Vagina (tissue), 2 donors: ENCODE data around the gene URB1. TPM values are rescaled to one million over a fixed set of nuclear protein-coding genes. Genes with fewer than 3 reads are reported as not detected.

Source experiments
- DNase-seq, 2 donors: peaks; one replicate each; pipeline ENCODE4 v3.0.0-alpha.2; 2017; ENCODE audit errors: extremely low spot score in 2 of 2
- H3K27ac ChIP-seq: fragments of 200-600 bp; sonication (generic); one replicate; pipeline ENCODE4 v1.5.1; 2019
- H3K27me3 ChIP-seq: fragments of 200-600 bp; sonication (generic); one replicate; pipeline ENCODE4 v1.5.1; 2019
- H3K36me3 ChIP-seq, 2 donors: fragments of 200-600 bp; sonication (generic); one replicate each; pipeline ENCODE4 v1.5.1; 2017 to 2019
- H3K4me1 ChIP-seq: fragments of 200-600 bp; sonication (generic); one replicate; pipeline ENCODE4 v1.5.1; 2019
- H3K4me3 ChIP-seq, 2 donors: fragments of 200-600 bp; sonication (generic); 1 replicate in 1 of 2; 2 replicates in 1 of 2; pipeline ENCODE4 v1.5.1; 2016 to 2019
- H3K9me3 ChIP-seq: fragments of 200-600 bp; sonication (generic); one replicate; pipeline ENCODE4 v1.5.1; 2019
- CTCF ChIP-seq, 3 experiments: fragments of 450-650 bp in 2 of 3; fragments of 200-600 bp in 1 of 3; sonication (generic) in 1 of 3; IDR thresholded peaks; one replicate each; pipeline ENCODE4 v1.5.1; 2017 to 2019; ENCODE audit warnings: antibody characterized with exemption in 3 of 3, mild to moderate bottlenecking in 2 of 3, moderate library complexity in 2 of 3
- POLR2A ChIP-seq, 2 donors: fragments of 450-650 bp; IDR thresholded peaks; one replicate each; pipeline ENCODE4 v1.6.1; 2017; ENCODE audit warnings: antibody characterized with exemption in 2 of 2, mild to moderate bottlenecking in 2 of 2, moderate library complexity in 2 of 2
- POLR2AphosphoS5 ChIP-seq, 2 donors: sonication (generic); formaldehyde crosslinking; IDR thresholded peaks; one replicate each; pipeline ENCODE4 v1.9.0; 2017; ENCODE audit warnings: antibody characterized with exemption in 2 of 2, mild to moderate bottlenecking in 2 of 2, low read depth in 1 of 2; ENCODE audit not compliant: insufficient read depth in 1 of 2
- intact Hi-C: fragments of 100-400 bp; cut with DNase I; formaldehyde crosslinking; loops from one replicate; pipeline ENCODE4 v1.15.1; 2023
- total RNA-seq: library from RNA; depleted of rRNA; stranded (reverse); fragments of >200 nt; gene quantifications from one replicate; pipeline ENCODE4 v1.2.3, GENCODE V29; 2016

Gene URB1
- total RNA-seq, 1 donor from 2014 or later = 23.8 TPM

GRCh38 chr21:32422064-32422463 lies 29.3 kb upstream of the URB1 start:
- Histone ChIP-seq H3K27ac (no peak overlapping the region), H3K9me3 (no peaks in the 10 kb centered on the region), H3K4me1 (peaks cover 55% of the 10 kb centered on the region), H3K27me3 (no peaks in the 10 kb centered on the region), H3K36me3 (no peaks in the 10 kb centered on the region), H3K4me3 (no peak overlapping the region)
- TF ChIP-seq POLR2AphosphoS5 (IDR thresholded peaks at IDR 0.05; ENCODE audit: insufficient read depth in 1 of 2, low read depth in 1 of 2) = no peak
- no peak for TF ChIP-seq CTCF (IDR thresholded peaks at IDR 0.05)
- no peak for TF ChIP-seq POLR2A (IDR thresholded peaks at IDR 0.05)
- intact Hi-C loops = no loop called here
- no peak for DNase-seq

- Histone ChIP-seq H3K4me1 (peaks cover 52% of the 10 kb centered on the region), H3K36me3 (no peaks in the 10 kb centered on the region), H3K4me3 (no peak overlapping the region), H3K27ac (no peak overlapping the region), H3K9me3 (no peaks in the 10 kb centered on the region), H3K27me3 (no peaks in the 10 kb centered on the region)
- no peak for DNase-seq
- TF ChIP-seq POLR2A (IDR thresholded peaks at IDR 0.05) = no peak
- TF ChIP-seq POLR2AphosphoS5 (IDR thresholded peaks at IDR 0.05; ENCODE audit: insufficient read depth in 1 of 2, low read depth in 1 of 2) = no peak
- no peak for TF ChIP-seq CTCF (IDR thresholded peaks at IDR 0.05)
- intact Hi-C loops = no loop called here
Observed at GRCh38 chr21:32418146-32418545, 25.3 kb upstream of the URB1 start.

- Histone ChIP-seq H3K27me3 (no peaks in the 10 kb centered on the region), H3K27ac (peak overlapping the region; percentile 99), H3K36me3 (no peaks in the 10 kb centered on the region), H3K9me3 (no peaks in the 10 kb centered on the region), H3K4me1 (peaks cover 58% of the 10 kb centered on the region), H3K4me3 (peak overlapping the region; percentile 67 to 83)
- intact Hi-C loops = no loop called here
- DNase-seq = no peak
- no peak for TF ChIP-seq CTCF (IDR thresholded peaks at IDR 0.05)
- TF ChIP-seq POLR2A (IDR thresholded peaks at IDR 0.05) = no peak
- TF ChIP-seq POLR2AphosphoS5 (IDR thresholded peaks at IDR 0.05; ENCODE audit: insufficient read depth in 1 of 2, low read depth in 1 of 2) = no peak
Observed at GRCh38 chr21:32415451-32416398, 22.9 kb upstream of the URB1 start.

- peaks cover 65% of the 10 kb centered on the region for H3K4me1 ChIP-seq
- peak overlapping the region; percentile 99 for H3K27ac ChIP-seq
- H3K4me3 ChIP-seq = peak overlapping the region; percentile 67 to 83
- H3K36me3 ChIP-seq = no peaks in the 10 kb centered on the region
- no peak for DNase-seq
- intact Hi-C loops = loop anchor here (5.0 kb wide), 2 partner anchors 108 to 153 kb away; no protein-coding TSS in a partner anchor
- no peaks in the 10 kb centered on the region for H3K9me3 ChIP-seq
- no peaks in the 10 kb centered on the region for H3K27me3 ChIP-seq
- TF ChIP-seq POLR2AphosphoS5 (IDR thresholded peaks at IDR 0.05; ENCODE audit: insufficient read depth in 1 of 2, low read depth in 1 of 2) (no peak), CTCF (IDR thresholded peaks at IDR 0.05) (peak in 1 of 3 experiments; percentile 28)
Observed at GRCh38 chr21:32414579-32415358, 22.0 kb upstream of the URB1 start.
